Endothelial cell of umbilical vein (primary cell): Measurements from ENCODE around the gene APLP2. TPM values are rescaled to one million over a fixed set of nuclear protein-coding genes. Genes with fewer than 3 reads are reported as not detected.

ENCODE experiments used
- BruUV-seq: library from RNA; stranded (reverse); fragments of 400-500 nt; replicated peaks from 2 replicates; lab custom pipeline; 2021; lab: Mats Ljungman, UMichigan
- CTCF ChIA-PET: fragments of 300-600, 350-600 bp; sonication (Branson Sonifier 250); formaldehyde crosslinking; loops from one replicate; lab custom pipeline; 2021; ENCODE audit warnings: antibody characterized with exemption, inconsistent platforms; lab: Charles Lee
- POLR2A ChIA-PET: fragments of 300-600, 350-600 bp; sonication (Branson Sonifier 250); formaldehyde crosslinking; loops from one replicate; lab custom pipeline; 2021; ENCODE audit warnings: antibody characterized with exemption, inconsistent platforms; lab: Charles Lee
- DNase-seq: peaks from one replicate; pipeline ENCODE4 v3.0.0-alpha.2; 2011; ENCODE audit warnings: low read depth, low spot score
- FAIRE-seq: peaks from 2 replicates; lab custom pipeline; 2011; peaks lifted over from hg19 to GRCh38; lab: Jason Lieb, UNC
- H2AFZ ChIP-seq: 2 replicates; pipeline ENCODE4 v1.6.0; 2012; ENCODE audit warnings: low read depth, low read length, control low read depth, inconsistent platforms
- H3K27ac ChIP-seq: 2 replicates; pipeline ENCODE4 v1.5.1; 2011; ENCODE audit warnings: low read depth, mild to moderate bottlenecking, control low read depth, low read length, moderate library complexity; ENCODE audit not compliant: insufficient read depth
- H3K27me3 ChIP-seq, 2 experiments: 2 replicates each; pipeline versions ENCODE4 v1.6.0 to v1.6.1; 2011; ENCODE audit warnings: low read length in 2 of 2, mixed read lengths in 1 of 2; ENCODE audit not compliant: control insufficient read depth in 2 of 2, insufficient read depth in 2 of 2
- H3K36me3 ChIP-seq, 2 experiments: 2 replicates in 1 of 2; 3 replicates in 1 of 2; pipeline ENCODE4 v1.5.1; 2011; ENCODE audit warnings: low read length in 2 of 2, mild to moderate bottlenecking in 1 of 2, moderate library complexity in 1 of 2; ENCODE audit not compliant: control insufficient read depth in 2 of 2, insufficient read depth in 2 of 2; ENCODE audit errors: extremely low read depth in 1 of 2
- H3K4me1 ChIP-seq: 3 replicates; pipeline ENCODE4 v1.5.1; 2011; ENCODE audit warnings: mild to moderate bottlenecking, low read length; ENCODE audit not compliant: control insufficient read depth, insufficient read depth; ENCODE audit errors: extremely low read depth
- H3K4me2 ChIP-seq: 2 replicates; pipeline ENCODE4 v1.6.1; 2011; ENCODE audit warnings: low read length, control low read depth, mixed read lengths; ENCODE audit not compliant: insufficient read depth
- H3K4me3 ChIP-seq, 3 experiments: fragments of 200-600 bp in 1 of 3; sonication (generic), shearing (Covaris generic) in 1 of 3; replicated peaks in 1 of 3; 2 replicates each; pipeline ENCODE4 v1.5.1; 2011 to 2016; ENCODE audit warnings: control low read depth in 3 of 3, low read length in 3 of 3, mild to moderate bottlenecking in 2 of 3, inconsistent platforms in 1 of 3, low read depth in 1 of 3, moderate library complexity in 1 of 3; ENCODE audit not compliant: insufficient read depth in 1 of 3
- H3K79me2 ChIP-seq: 2 replicates; pipeline ENCODE4 v1.6.0; 2012; ENCODE audit warnings: low read length, inconsistent platforms; ENCODE audit not compliant: control insufficient read depth, insufficient read depth
- H3K9ac ChIP-seq: replicated peaks from 2 replicates; pipeline ENCODE3; 2011; ENCODE audit warnings: low read length, control low read depth; ENCODE audit not compliant: insufficient read depth; ENCODE audit errors: extremely low read depth
- H3K9me1 ChIP-seq: replicated peaks from 3 replicates; pipeline ENCODE4 v1.6.0; 2011; ENCODE audit warnings: mild to moderate bottlenecking, low read length; ENCODE audit not compliant: control insufficient read depth, insufficient read depth; ENCODE audit errors: extremely low read depth
- H3K9me3 ChIP-seq: replicated peaks from 2 replicates; pipeline ENCODE4 v1.5.1; 2012; ENCODE audit warnings: low read length, inconsistent platforms; ENCODE audit not compliant: control insufficient read depth, insufficient read depth
- H4K20me1 ChIP-seq: replicated peaks from 2 replicates; pipeline ENCODE3; 2011; ENCODE audit warnings: mild to moderate bottlenecking, low read length; ENCODE audit not compliant: control insufficient read depth, insufficient read depth; ENCODE audit errors: extremely low read depth
- CTCF ChIP-seq, 2 donors: IDR thresholded peaks; 1 replicate in 1 of 2; 2 replicates in 1 of 2; pipeline ENCODE4 v1.5.1; 2011; ENCODE audit warnings: low read length in 2 of 2, mild to moderate bottlenecking in 2 of 2, moderate library complexity in 2 of 2, control low read depth in 1 of 2, inconsistent platforms in 1 of 2, low read depth in 1 of 2; ENCODE audit not compliant: insufficient read depth in 1 of 2; ENCODE audit errors: extremely low read depth in 1 of 2
- EZH2 ChIP-seq: IDR thresholded peaks from 2 replicates; pipeline ENCODE4 v1.6.1; 2012; ENCODE audit warnings: borderline replicate concordance, low read depth, mild to moderate bottlenecking, moderate library complexity, low read length, inconsistent platforms; ENCODE audit not compliant: severe bottlenecking
- POLR2AphosphoS5 ChIP-seq: IDR thresholded peaks from 2 replicates; pipeline ENCODE4 v1.6.1; 2012; ENCODE audit warnings: low read depth, mild to moderate bottlenecking, control low read depth, low read length, moderate library complexity; ENCODE audit not compliant: insufficient read depth
- dilution Hi-C: fragments of 300-500 bp; cut with MboI; formaldehyde crosslinking; loops from one replicate; pipeline ENCODE4 v1.15.0; 2019; ENCODE audit warnings: low sequenced_read_pairs; ENCODE audit not compliant: extremely low pct_ligation_motif_present
- intact Hi-C: fragments of 100-400 bp; cut with micrococcal nuclease; formaldehyde crosslinking; loops from one replicate; pipeline ENCODE4 v1.10.0; 2022
- polyA plus RNA-seq, 4 experiments: library from polyadenylated mRNA; depleted of rRNA in 3 of 4; stranded (reverse) in 3 of 4; unstranded in 1 of 4; fragments of >200 nt; gene quantifications; 2 replicates each; pipeline versions ENCODE4 v1.2.1 to v1.2.3, GENCODE V29; 2011 to 2012; ENCODE audit warnings: missing spikeins in 1 of 4
- total RNA-seq: library from RNA; stranded (reverse); gene quantifications from 2 replicates; pipeline ENCODE4 v1.2.3, GENCODE V29; 2021
- TF ChIP-seq, protein P1 (sequence below): IDR thresholded peaks from 2 replicates; pipeline ENCODE4 v1.6.1; 2011; ENCODE audit not compliant: insufficient read depth, insufficient read length

Gene APLP2
- total and polyA plus RNA-seq, 2 donors (not counting 3 experiments of a cell fraction or from before 2014, with no cell fraction given): 493 to 543 TPM

DNA sequence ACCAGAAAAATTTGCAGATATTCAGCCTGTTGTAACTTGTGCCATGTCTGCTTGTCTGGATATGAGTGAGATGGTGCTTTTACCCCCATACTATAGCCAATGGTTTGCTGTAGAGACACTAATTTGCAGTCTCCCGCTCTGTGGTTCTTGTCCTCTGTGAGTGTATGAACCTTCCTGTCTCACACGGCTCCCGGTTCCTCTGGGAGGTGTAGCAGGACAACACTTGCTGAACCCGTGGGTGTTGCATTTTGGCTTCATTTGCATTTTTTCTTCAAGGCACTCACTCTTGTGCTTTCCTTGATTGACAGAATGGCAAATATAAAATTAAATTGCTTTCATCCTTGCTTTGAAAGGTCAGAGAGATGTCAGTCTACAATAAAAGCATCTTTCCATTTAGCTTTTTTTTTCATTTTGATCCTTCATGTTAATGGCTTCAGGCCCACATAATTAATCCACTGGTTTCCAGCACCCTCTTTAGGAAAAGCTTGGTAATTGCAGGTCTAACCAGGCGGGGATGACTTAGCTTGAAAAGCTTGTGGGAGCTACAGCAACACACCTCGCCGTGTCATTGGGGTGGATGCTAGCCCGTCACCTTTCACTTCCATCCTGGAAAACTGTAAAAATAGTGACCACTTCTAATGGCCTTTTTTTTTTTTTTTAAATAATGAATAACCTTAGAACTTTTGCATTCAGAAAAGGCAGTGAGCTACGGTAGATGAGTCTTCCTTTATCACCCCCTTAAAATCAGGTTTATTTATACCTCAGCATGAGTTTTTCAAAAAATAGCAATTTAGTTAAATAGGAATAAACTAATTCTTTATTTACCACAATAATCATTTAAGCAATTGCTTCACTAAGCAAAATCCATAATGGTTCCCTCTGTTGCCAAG, 62.5 kb downstream of the APLP2 start:
- H3K79me2 ChIP-seq: peaks cover 13% of the 10 kb centered on the region
- H3K9me3 ChIP-seq: no peaks in the 10 kb centered on the region
- CTCF ChIA-PET: interaction anchor here (0.6 to 12.8 kb wide), 68 partner anchors 8 to 364 kb away, joined by 3 to 399 read pairs (median 7); partner anchors contain the start of genes NFRKB and PRDM10
- no peaks in the 10 kb centered on the region for H3K9me1 ChIP-seq
- no TSS peak for BruUV-seq
- DNase-seq: peak; percentile 83
- dilution Hi-C loops: no loop called here
- intact Hi-C loops: loop anchor here (1.0 to 5.0 kb wide), 8 partner anchors 63 to 365 kb away; partner anchors contain the start of genes APLP2 and NFRKB
- no peak overlapping the region for H3K9ac ChIP-seq
- peak; percentile 64 for FAIRE-seq
- no peaks in the 10 kb centered on the region for H3K27me3 ChIP-seq
- POLR2A ChIA-PET: interaction anchor here (0.5 to 1.6 kb wide), 9 partner anchors 8 to 250 kb away, joined by 3 to 15 read pairs (median 4); partner anchors contain the start of genes APLP2 and PRDM10
- no peak overlapping the region for H2AFZ ChIP-seq
- H3K4me1 ChIP-seq: no peaks in the 10 kb centered on the region
- H3K36me3 ChIP-seq: peaks cover 45% of the 10 kb centered on the region in 2 experiments
- H3K27ac ChIP-seq: no peak overlapping the region
- H3K4me2 ChIP-seq: no peak overlapping the region
- TF ChIP-seq CTCF (IDR thresholded peaks at IDR 0.05; ENCODE audit: extremely low read depth in 1 of 2, insufficient read depth in 1 of 2, low read depth in 1 of 2, low read length in 2 of 2) (peak; percentile 67 to 84), EZH2 (no peak), POLR2AphosphoS5 (no peak)
- TF ChIP-seq, protein P1, sequence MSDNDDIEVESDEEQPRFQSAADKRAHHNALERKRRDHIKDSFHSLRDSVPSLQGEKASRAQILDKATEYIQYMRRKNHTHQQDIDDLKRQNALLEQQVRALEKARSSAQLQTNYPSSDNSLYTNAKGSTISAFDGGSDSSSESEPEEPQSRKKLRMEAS: no peak
- H4K20me1 ChIP-seq: no peaks in the 10 kb centered on the region
- H3K4me3 ChIP-seq: no peak overlapping the region
